ENCODE measurements around the gene TPRKB. TPM values are rescaled to one million over a fixed set of nuclear protein-coding genes. Genes with fewer than 3 reads are reported as not detected.
"Not testable (repeated sequence)": the region's sequence is repeated elsewhere in the genome, so short reads cannot be mapped to it uniquely, and the experiment has no call there.

Gene TPRKB
- total RNA-seq, 1 donor from 2014 or later = 41.5 TPM

- DNase-seq (ENCODE audit: low spot score) = no peak
- Mint-ChIP-seq H3K9me3 (no peaks in the 10 kb centered on the region), H3K36me3 (ENCODE audit: low read depth) (no peaks in the 10 kb centered on the region), H3K27ac (no peak overlapping the region), H3K4me1 (ENCODE audit: low read depth) (no peaks in the 10 kb centered on the region), H3K27me3 (ENCODE audit: insufficient read depth) (peaks cover 6% of the 10 kb centered on the region), H3K4me3 (no peak overlapping the region)
- intact Hi-C loops (cut with micrococcal nuclease) = no loop called here
Measured at GRCh38 chr2:73685764-73686438, 51.2 kb downstream of the TPRKB start.

GRCh38 chr2:73684905-73685304 lies 52.2 kb downstream of the TPRKB start:
- not testable (repeated sequence) for H3K27me3 Mint-ChIP-seq (ENCODE audit: insufficient read depth); H3K9me3 Mint-ChIP-seq; H3K27ac Mint-ChIP-seq; H3K4me3 Mint-ChIP-seq; H3K36me3 Mint-ChIP-seq (ENCODE audit: low read depth); DNase-seq (ENCODE audit: low spot score); H3K4me1 Mint-ChIP-seq (ENCODE audit: low read depth)
- intact Hi-C loops (cut with micrococcal nuclease) = loop anchor here (1.0 kb wide), 1 partner anchor 62 kb away; no protein-coding TSS in a partner anchor

GRCh38 chr2:73684325-73684724 lies 52.8 kb downstream of the TPRKB start:
- H3K9me3 Mint-ChIP-seq; DNase-seq (ENCODE audit: low spot score); H3K27me3 Mint-ChIP-seq (ENCODE audit: insufficient read depth); H3K36me3 Mint-ChIP-seq (ENCODE audit: low read depth); H3K4me3 Mint-ChIP-seq; H3K27ac Mint-ChIP-seq; H3K4me1 Mint-ChIP-seq (ENCODE audit: low read depth): not testable (repeated sequence)
- intact Hi-C loops (cut with micrococcal nuclease) = loop anchor here (1.0 kb wide), 1 partner anchor 61 kb away; no protein-coding TSS in a partner anchor

GRCh38 chr2:73679951-73680571 lies 57.1 kb downstream of the TPRKB start:
- intact Hi-C loops (cut with micrococcal nuclease); H3K4me1 Mint-ChIP-seq (ENCODE audit: low read depth); H3K27me3 Mint-ChIP-seq (ENCODE audit: insufficient read depth); DNase-seq (ENCODE audit: low spot score); H3K36me3 Mint-ChIP-seq (ENCODE audit: low read depth); H3K4me3 Mint-ChIP-seq; H3K9me3 Mint-ChIP-seq; H3K27ac Mint-ChIP-seq: not testable (repeated sequence)

Other genes starting within 250 kb of the TPRKB start
- gene NAT8, start 94.9 kb downstream of the TPRKB start, total RNA-seq = not detected in 2 replicates
- gene DUSP11, start 42.8 kb upstream of the TPRKB start, total RNA-seq = 42.1 and 42.4 TPM in 2 replicates
- not detected in 2 replicates for gene C2orf78, start 46.8 kb upstream of the TPRKB start, total RNA-seq
- 50.8 and 56.0 TPM in 2 replicates for gene STAMBP, start 91.6 kb upstream of the TPRKB start, total RNA-seq
- 0.22 and 0.26 TPM in 2 replicates for gene ACTG2, start 155.7 kb upstream of the TPRKB start, total RNA-seq
- 92.8 and 98.0 TPM in 2 replicates for gene DGUOK, start 189.5 kb upstream of the TPRKB start, total RNA-seq
- 19.2 and 20.5 TPM in 2 replicates for gene TET3, start 247.6 kb upstream of the TPRKB start, total RNA-seq

Data from activated T-helper 1 cell treated with anti-CD3 and anti-CD28 coated beads, Interleukin-12 subunit alpha, Interleukin-12 subunit beta, Interleukin-2, Interleukin-4 antibody, amounts not matched to agents 30 ng/mL and 10 ng/mL and 1 ng/mL, durations not matched to agents 14 hours and 24 hours and 36 hours (primary cell).